Karpas-422 (cell line): Measurements from ENCODE around the gene SULT1A2. TPM values are rescaled to one million over a fixed set of nuclear protein-coding genes. Genes with fewer than 3 reads are reported as not detected.
A peak's percentile ranks its signal among the peaks of the same experiment; 100 is the strongest.
"Not testable (repeated sequence)": the region's sequence is repeated elsewhere in the genome, so short reads cannot be mapped to it uniquely, and the experiment has no call there.

Source experiments
- DNase-seq: peaks from one replicate; pipeline ENCODE4 v3.0.0-alpha.2; 2015
- H2AFZ ChIP-seq: fragments of 200-600 bp; sonication (generic); 2 replicates; pipeline ENCODE4 v1.6.1; 2014; ENCODE audit warnings: antibody characterized with exemption, low read length, mixed read lengths
- H3K27ac ChIP-seq: fragments of 200-600 bp; sonication (generic); 2 replicates; pipeline ENCODE4 v1.5.1; 2014; ENCODE audit warnings: mild to moderate bottlenecking, low read length, moderate library complexity
- H3K27me3 ChIP-seq: fragments of 200-600 bp; sonication (generic); 2 replicates; pipeline ENCODE4 v1.6.1; 2014; ENCODE audit warnings: low read length, mixed read lengths
- H3K36me3 ChIP-seq: fragments of 200-600 bp; sonication (generic); 2 replicates; pipeline ENCODE4 v1.6.1; 2014; ENCODE audit warnings: low read length, mixed read lengths; ENCODE audit not compliant: insufficient read depth
- H3K4me1 ChIP-seq: fragments of 200-600 bp; sonication (generic); 2 replicates; pipeline ENCODE4 v1.6.1; 2014; ENCODE audit warnings: mild to moderate bottlenecking, low read length, mixed read lengths
- H3K4me2 ChIP-seq: fragments of 200-600 bp; sonication (generic); 2 replicates; pipeline ENCODE4 v1.6.1; 2014; ENCODE audit warnings: low read length, low read depth, mild to moderate bottlenecking; ENCODE audit not compliant: poor library complexity, severe bottlenecking
- H3K4me3 ChIP-seq: fragments of 200-600 bp; sonication (generic); 2 replicates; pipeline ENCODE4 v1.5.1; 2014; ENCODE audit warnings: mild to moderate bottlenecking, antibody characterized with exemption, low read length, mixed read lengths
- H3K79me2 ChIP-seq: fragments of 200-600 bp; sonication (generic); 2 replicates; pipeline ENCODE4 v1.6.1; 2014; ENCODE audit warnings: mild to moderate bottlenecking, low read length, mixed read lengths
- H3K9ac ChIP-seq: fragments of 200-600 bp; sonication (generic); 2 replicates; pipeline ENCODE4 v1.6.0; 2014; ENCODE audit warnings: low read length
- H3K9me2 ChIP-seq: fragments of 200-600 bp; sonication (generic), shearing (Covaris generic); replicated peaks from 2 replicates; pipeline ENCODE4 v1.6.0; 2014; ENCODE audit warnings: mild to moderate bottlenecking, low read length, moderate library complexity; ENCODE audit not compliant: insufficient read depth
- H3K9me3 ChIP-seq: fragments of 300-700, 200-600 bp; sonication (generic); 2 replicates; pipeline ENCODE4 v1.6.1; 2014; ENCODE audit warnings: low read length, mixed read lengths
- H4K20me1 ChIP-seq: fragments of 200-600 bp; sonication (generic); 2 replicates; pipeline ENCODE4 v1.6.1; 2014; ENCODE audit warnings: mild to moderate bottlenecking, antibody characterized with exemption, low read length, low read depth; ENCODE audit not compliant: insufficient read depth
- total RNA-seq: library from RNA; depleted of rRNA; stranded (reverse); fragments of >200 nt; shearing (Covaris generic); gene quantifications from 2 replicates; pipeline ENCODE4 v1.2.3, GENCODE V29; 2014; ENCODE audit warnings: low replicate concordance

The SULT1A2 gene
- total RNA-seq, 1 experiment from 2014 or later = 16.1 TPM

GRCh38 chr16:28613912-28614311 lies 17.1 kb upstream of the SULT1A2 start:
- peak; percentile 65 for DNase-seq
- not testable (repeated sequence) for H3K27me3 ChIP-seq, H4K20me1 ChIP-seq, H3K4me2 ChIP-seq, H3K9me3 ChIP-seq, H3K9ac ChIP-seq, H2AFZ ChIP-seq, H3K4me3 ChIP-seq, H3K9me2 ChIP-seq
- Histone ChIP-seq H3K36me3 (peaks cover 25% of the 10 kb centered on the region; the same call in 1 of the 2 replicates), H3K27ac (peak overlapping the region; percentile 86), H3K79me2 (peaks cover 10% of the 10 kb centered on the region; the same call in 1 of the 2 replicates), H3K4me1 (peaks cover 65% of the 10 kb centered on the region)

- H3K4me2 ChIP-seq, DNase-seq, H3K27me3 ChIP-seq, H3K27ac ChIP-seq, H2AFZ ChIP-seq, H4K20me1 ChIP-seq, H3K4me3 ChIP-seq, H3K9me3 ChIP-seq, H3K9me2 ChIP-seq, H3K9ac ChIP-seq: not testable (repeated sequence)
- Histone ChIP-seq H3K4me1 (peaks cover 52% of the 10 kb centered on the region), H3K36me3 (peaks cover 20% of the 10 kb centered on the region; the same call in 1 of the 2 replicates), H3K79me2 (peaks cover 10% of the 10 kb centered on the region; the same call in 1 of the 2 replicates)
These were observed 15.8 kb upstream of the SULT1A2 start for GRCh38 chr16:28612359-28613280.

GRCh38 chr16:28610595-28611191 lies 13.8 kb upstream of the SULT1A2 start:
- Histone ChIP-seq H3K27ac (peak overlapping the region; percentile 91), H3K4me2 (peak overlapping the region; percentile 36), H3K4me1 (peaks cover 34% of the 10 kb centered on the region), H3K4me3 (no peak overlapping the region), H3K79me2 (peaks cover 10% of the 10 kb centered on the region; the same call in 1 of the 2 replicates), H3K9ac (peak overlapping the region; percentile 47), H2AFZ (no peak overlapping the region), H4K20me1 (no peaks in the 10 kb centered on the region), H3K36me3 (peaks cover 12% of the 10 kb centered on the region; the same call in 1 of the 2 replicates), H3K9me3 (no peaks in the 10 kb centered on the region), H3K27me3 (no peaks in the 10 kb centered on the region), H3K9me2 (no peaks in the 10 kb centered on the region)
- peak; percentile 61 for DNase-seq

- Histone ChIP-seq H4K20me1 (no peaks in the 10 kb centered on the region), H3K36me3 (peaks cover 12% of the 10 kb centered on the region; the same call in 1 of the 2 replicates), H3K9ac (peak within 1 kb of the TSS; percentile 47), H3K9me3 (no peaks in the 10 kb centered on the region), H2AFZ (no peak within 1 kb of the TSS), H3K79me2 (peaks cover 10% of the 10 kb centered on the region; the same call in 1 of the 2 replicates), H3K4me3 (no peak within 1 kb of the TSS), H3K4me1 (peaks cover 32% of the 10 kb centered on the region), H3K4me2 (peak within 1 kb of the TSS; percentile 36), H3K9me2 (no peaks in the 10 kb centered on the region), H3K27ac (peak within 1 kb of the TSS; percentile 91), H3K27me3 (no peaks in the 10 kb centered on the region)
- DNase-seq = peak; percentile 51
These were observed 13.1 kb upstream of the SULT1A2 start, which contains the start of gene SULT1A1 for GRCh38 chr16:28609631-28610594. SULT1A1 (minus strand) TSS chr16:28610044; CDS start chr16:28608855, 1,189 bp downstream.

- not testable (repeated sequence) for H3K27me3 ChIP-seq, H2AFZ ChIP-seq, H3K9me2 ChIP-seq, H3K4me3 ChIP-seq, H3K9ac ChIP-seq, H4K20me1 ChIP-seq, DNase-seq, H3K9me3 ChIP-seq, H3K4me2 ChIP-seq
- peak overlapping the region; percentile 91 for H3K27ac ChIP-seq
- H3K79me2 ChIP-seq = peaks cover 10% of the 10 kb centered on the region; the same call in 1 of the 2 replicates
- H3K36me3 ChIP-seq = peaks cover 12% of the 10 kb centered on the region; the same call in 1 of the 2 replicates
- peaks cover 34% of the 10 kb centered on the region for H3K4me1 ChIP-seq
These were observed 12.2 kb upstream of the SULT1A2 start for GRCh38 chr16:28608867-28609596.

- H4K20me1 ChIP-seq, H2AFZ ChIP-seq, H3K4me2 ChIP-seq, H3K9me2 ChIP-seq, DNase-seq, H3K9ac ChIP-seq, H3K27ac ChIP-seq, H3K9me3 ChIP-seq, H3K4me3 ChIP-seq, H3K27me3 ChIP-seq: not testable (repeated sequence)
- H3K4me1 ChIP-seq = peaks cover 37% of the 10 kb centered on the region
- H3K36me3 ChIP-seq = peaks cover 12% of the 10 kb centered on the region; the same call in 1 of the 2 replicates
- peaks cover 10% of the 10 kb centered on the region; the same call in 1 of the 2 replicates for H3K79me2 ChIP-seq
These were observed 11.6 kb upstream of the SULT1A2 start for GRCh38 chr16:28608496-28608808.

- not testable (repeated sequence) for H3K4me3 ChIP-seq, H3K9ac ChIP-seq, H3K27me3 ChIP-seq, H2AFZ ChIP-seq, H3K4me2 ChIP-seq, H3K9me3 ChIP-seq, H3K9me2 ChIP-seq, H4K20me1 ChIP-seq
- H3K27ac ChIP-seq = peak overlapping the region; percentile 37; the same call in 1 of the 2 replicates
- peaks cover 10% of the 10 kb centered on the region; the same call in 1 of the 2 replicates for H3K79me2 ChIP-seq
- peaks cover 12% of the 10 kb centered on the region; the same call in 1 of the 2 replicates for H3K36me3 ChIP-seq
- peak; percentile 49 for DNase-seq
- peaks cover 42% of the 10 kb centered on the region for H3K4me1 ChIP-seq
These were observed 11.0 kb upstream of the SULT1A2 start for GRCh38 chr16:28607681-28608495.
